HEK293 (cell line): Measurements from ENCODE around the gene PDE4D.

Experiments
- CTCF ChIA-PET: fragments of 350-600 bp; formaldehyde crosslinking; extraction: SDS; loops from one replicate; lab custom pipeline; 2021; ENCODE audit warnings: antibody characterized with exemption; lab: Yijun Ruan, JAX
- POLR2A ChIA-PET: fragments of 300-600 bp; formaldehyde crosslinking; extraction: SDS; loops from one replicate; lab custom pipeline; 2020; ENCODE audit warnings: antibody characterized with exemption, inconsistent platforms; lab: Yijun Ruan, JAX
- H3K27ac ChIP-seq: fragments of 200-500 bp; sonication (Bioruptor generic); 2 replicates; pipeline ENCODE4 v1.5.1; 2014; ENCODE audit warnings: low read depth, low read length, control low read depth, inconsistent platforms; ENCODE audit errors: extremely low read depth
- H3K36me3 ChIP-seq, 2 experiments: fragments of 200-500 bp in 1 of 2; sonication (Bioruptor generic) in 1 of 2; 1 replicate in 1 of 2; 2 replicates in 1 of 2; pipeline ENCODE4 v1.5.1; 2014 to 2017; ENCODE audit warnings: inconsistent platforms in 2 of 2, low read length in 2 of 2; ENCODE audit not compliant: control insufficient read depth in 2 of 2, insufficient read depth in 1 of 2
- H3K4me1 ChIP-seq: fragments of 200-500 bp; sonication (Bioruptor generic); 2 replicates; pipeline ENCODE4 v1.5.1; 2014; ENCODE audit warnings: mild to moderate bottlenecking, low read length, inconsistent platforms; ENCODE audit not compliant: control insufficient read depth, insufficient read depth
- H3K4me3 ChIP-seq: 2 replicates; pipeline ENCODE4 v1.5.1; 2011; ENCODE audit warnings: low read depth, mild to moderate bottlenecking, control low read depth, low read length, moderate library complexity
- H3K9me3 ChIP-seq: fragments of 200-500 bp; sonication (Bioruptor generic); 2 replicates; pipeline ENCODE4 v1.5.1; 2014; ENCODE audit warnings: low read depth, low read length, inconsistent platforms; ENCODE audit not compliant: control insufficient read depth, insufficient read depth
- AEBP2 ChIP-seq: fragments of 450-650 bp; formaldehyde crosslinking; IDR thresholded peaks from 2 replicates; pipeline ENCODE4 v1.5.1; 2016; ENCODE audit warnings: missing biosample characterization, missing genetic modification characterization, borderline replicate concordance
- BCL11A ChIP-seq: fragments of 450-650 bp; formaldehyde crosslinking; IDR thresholded peaks from 2 replicates; pipeline ENCODE4 v1.5.1; 2016; ENCODE audit warnings: low read depth, missing biosample characterization, missing genetic modification characterization
- GFI1B ChIP-seq: fragments of 450-650 bp; formaldehyde crosslinking; IDR thresholded peaks from 2 replicates; pipeline ENCODE4 v1.5.1; 2016; ENCODE audit warnings: missing biosample characterization, missing genetic modification characterization
- KLF1 ChIP-seq: fragments of 450-650 bp; formaldehyde crosslinking; IDR thresholded peaks from 2 replicates; pipeline ENCODE4 v1.5.1; 2016; ENCODE audit warnings: missing biosample characterization, missing genetic modification characterization
- PBX3 ChIP-seq: sonication (generic); formaldehyde crosslinking; IDR thresholded peaks from 2 replicates; pipeline ENCODE4 v1.8.1; 2022; ENCODE audit warnings: mild to moderate bottlenecking, moderate library complexity, missing genetic modification reagents
- PRDM10 ChIP-seq: fragments of 450-650 bp; formaldehyde crosslinking; IDR thresholded peaks from 2 replicates; pipeline ENCODE4 v1.5.1; 2016; ENCODE audit warnings: missing biosample characterization, missing genetic modification characterization
- ZNF112 ChIP-seq: fragments of 450-650 bp; formaldehyde crosslinking; IDR thresholded peaks from 2 replicates; pipeline ENCODE4 v1.5.0; 2017; ENCODE audit warnings: missing biosample characterization, missing genetic modification characterization
- ZNF121 ChIP-seq: fragments of 450-650 bp; formaldehyde crosslinking; IDR thresholded peaks from 2 replicates; pipeline ENCODE4 v1.5.1; 2016; ENCODE audit warnings: missing biosample characterization, missing genetic modification characterization
- ZNF292 ChIP-seq: fragments of 450-650 bp; formaldehyde crosslinking; IDR thresholded peaks from 2 replicates; pipeline ENCODE4 v1.5.1; 2016; ENCODE audit warnings: low read depth, missing biosample characterization, missing genetic modification characterization, borderline replicate concordance
- ZNF335 ChIP-seq: fragments of 450-650 bp; formaldehyde crosslinking; conservative IDR thresholded peaks from 2 replicates; pipeline ENCODE4 v1.5.1; 2016; ENCODE audit warnings: missing biosample characterization, missing genetic modification characterization
- ZNF426 ChIP-seq: fragments of 450-650 bp; formaldehyde crosslinking; IDR thresholded peaks from 2 replicates; pipeline ENCODE4 v1.5.1; 2017; ENCODE audit warnings: missing biosample characterization, missing genetic modification characterization, mild to moderate bottlenecking, inconsistent platforms, moderate library complexity
- ZNF48 ChIP-seq: fragments of 450-650 bp; formaldehyde crosslinking; IDR thresholded peaks from 2 replicates; pipeline ENCODE4 v1.5.1; 2016; ENCODE audit warnings: missing biosample characterization, missing genetic modification characterization
- ZNF555 ChIP-seq: fragments of 450-650 bp; formaldehyde crosslinking; conservative IDR thresholded peaks from 2 replicates; pipeline ENCODE4 v1.5.1; 2017; ENCODE audit warnings: missing biosample characterization, mild to moderate bottlenecking, missing genetic modification characterization, inconsistent platforms
- ZNF561 ChIP-seq: fragments of 450-650 bp; IDR thresholded peaks from 2 replicates; pipeline ENCODE4 v1.5.1; 2018; ENCODE audit warnings: missing biosample characterization, missing genetic modification characterization, borderline replicate concordance
- ZXDB ChIP-seq: fragments of 450-650 bp; formaldehyde crosslinking; IDR thresholded peaks from 2 replicates; pipeline ENCODE4 v1.5.1; 2016; ENCODE audit warnings: missing biosample characterization, missing genetic modification characterization

Gene PDE4D

GRCh38 chr5:59782856-59783255 lies 110.7 kb downstream of the PDE4D start:
- TF ChIP-seq BCL11A (no peak), PRDM10 (tag by site-specific recombination) (peak; percentile 49)
- no peaks in the 10 kb centered on the region for H3K36me3 ChIP-seq
- H3K27ac ChIP-seq, result no peak overlapping the region
- no peaks in the 10 kb centered on the region for H3K9me3 ChIP-seq
- CTCF ChIA-PET, result no interaction called here
- no peak overlapping the region for H3K4me3 ChIP-seq
- POLR2A ChIA-PET, result no interaction called here
- H3K4me1 ChIP-seq, result no peaks in the 10 kb centered on the region

- H3K4me3 ChIP-seq, result no peak overlapping the region
- ChIA-PET CTCF (no interaction called here), POLR2A (interaction anchor here (0.7 kb wide), 1 partner anchor 11 kb away, joined by 3 read pairs; no protein-coding TSS in a partner anchor)
- H3K9me3 ChIP-seq, result no peaks in the 10 kb centered on the region
- H3K27ac ChIP-seq, result no peak overlapping the region
- TF ChIP-seq ZNF121 (tag by site-specific recombination) (no peak), ZNF48 (tag by site-specific recombination) (no peak), AEBP2 (tag by site-specific recombination) (no peak), GFI1B (tag by site-specific recombination) (no peak), ZNF555 (no peak)
- no peaks in the 10 kb centered on the region for H3K4me1 ChIP-seq
- H3K36me3 ChIP-seq, result no peaks in the 10 kb centered on the region
Observed at GRCh38 chr5:59779453-59779852, 114.1 kb downstream of the PDE4D start.

GRCh38 chr5:59777028-59777427 lies 116.5 kb downstream of the PDE4D start:
- Histone ChIP-seq H3K9me3 (no peaks in the 10 kb centered on the region), H3K4me1 (0 out of 2 replicates have a peak, but pooled peaks cover under 1% of the 10 kb centered on the region), H3K36me3 (no peaks in the 10 kb centered on the region)
- CTCF ChIA-PET, result interaction anchor here (1.2 kb wide), 1 partner anchor 11 kb away, joined by 5 read pairs; no protein-coding TSS in a partner anchor
- POLR2A ChIA-PET, result no interaction called here
- TF ChIP-seq ZNF112 (tag by site-specific recombination) (no peak), ZNF561 (tag by site-specific recombination) (no peak), KLF1 (no peak), PBX3 (CRISPR knock-in tag) (no peak), ZNF292 (no peak)
- TF ChIP-seq, all 188 proteins: peak for 0
- H3K4me3 ChIP-seq, result no peak overlapping the region
- H3K27ac ChIP-seq, result no peak overlapping the region

GRCh38 chr5:59773294-59773693 lies 120.2 kb downstream of the PDE4D start:
- H3K9me3 ChIP-seq, result no peaks in the 10 kb centered on the region
- no peaks in the 10 kb centered on the region for H3K36me3 ChIP-seq
- H3K27ac ChIP-seq, result no peak overlapping the region
- CTCF ChIA-PET, result interaction anchor here (1.1 kb wide), 1 partner anchor 383 kb away, joined by 3 read pairs; no protein-coding TSS in a partner anchor
- TF ChIP-seq ZNF335, result 0 out of 2 replicates have a peak, but pooled peaks have one; percentile 22
- TF ChIP-seq ZXDB, result 0 out of 2 replicates have a peak, but pooled peaks have one; percentile 22
- TF ChIP-seq ZNF426, result no peak
- POLR2A ChIA-PET, result no interaction called here
- no peak overlapping the region for H3K4me3 ChIP-seq
- peaks cover 8% of the 10 kb centered on the region for H3K4me1 ChIP-seq
